ENCODE measurements around the gene ZDHHC1.

ZDHHC1 gene

DNA sequence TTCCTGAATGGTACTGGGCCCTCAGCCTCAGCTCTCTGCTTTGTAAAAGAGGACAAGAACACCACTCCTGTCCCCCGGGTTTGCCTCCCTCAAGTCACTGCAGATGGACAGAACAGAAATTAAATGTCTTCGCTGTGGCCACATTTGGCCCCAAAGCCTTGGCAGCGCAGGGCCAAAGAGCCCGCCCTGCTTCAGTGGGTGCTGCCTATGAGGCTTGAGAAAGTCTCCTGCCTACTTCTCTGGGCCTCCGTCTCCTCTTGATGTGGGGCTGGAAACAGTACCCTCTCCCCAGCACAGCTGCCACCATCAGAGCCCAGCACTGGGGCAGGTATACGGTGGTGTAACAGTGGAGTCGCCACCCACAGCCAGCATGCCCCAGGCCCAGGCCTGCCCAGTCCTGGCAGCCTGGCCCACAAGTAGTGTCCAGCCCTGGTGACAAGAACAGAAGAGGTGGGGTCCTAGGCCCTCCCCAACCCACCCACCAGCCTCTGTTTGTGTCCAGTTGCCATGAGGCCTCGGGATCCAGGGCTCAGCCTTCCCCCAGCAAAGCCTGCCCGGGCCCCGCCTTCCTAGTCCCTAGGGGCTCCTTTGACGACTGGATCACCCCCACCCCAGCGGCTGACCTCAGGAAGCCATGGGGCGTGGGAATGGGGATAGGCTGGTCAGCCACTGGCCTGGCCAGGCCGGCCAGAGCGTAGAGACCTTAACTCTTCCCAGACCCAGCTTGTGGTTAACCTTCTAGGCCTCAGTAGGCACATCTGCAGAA is 19.1 kb downstream of the ZDHHC1 start:
- H3K4me3 ChIP-seq (ENCODE audit: control insufficient read depth, low read depth, low read length): no peak overlapping the region
- TF ChIP-seq, protein P1, sequence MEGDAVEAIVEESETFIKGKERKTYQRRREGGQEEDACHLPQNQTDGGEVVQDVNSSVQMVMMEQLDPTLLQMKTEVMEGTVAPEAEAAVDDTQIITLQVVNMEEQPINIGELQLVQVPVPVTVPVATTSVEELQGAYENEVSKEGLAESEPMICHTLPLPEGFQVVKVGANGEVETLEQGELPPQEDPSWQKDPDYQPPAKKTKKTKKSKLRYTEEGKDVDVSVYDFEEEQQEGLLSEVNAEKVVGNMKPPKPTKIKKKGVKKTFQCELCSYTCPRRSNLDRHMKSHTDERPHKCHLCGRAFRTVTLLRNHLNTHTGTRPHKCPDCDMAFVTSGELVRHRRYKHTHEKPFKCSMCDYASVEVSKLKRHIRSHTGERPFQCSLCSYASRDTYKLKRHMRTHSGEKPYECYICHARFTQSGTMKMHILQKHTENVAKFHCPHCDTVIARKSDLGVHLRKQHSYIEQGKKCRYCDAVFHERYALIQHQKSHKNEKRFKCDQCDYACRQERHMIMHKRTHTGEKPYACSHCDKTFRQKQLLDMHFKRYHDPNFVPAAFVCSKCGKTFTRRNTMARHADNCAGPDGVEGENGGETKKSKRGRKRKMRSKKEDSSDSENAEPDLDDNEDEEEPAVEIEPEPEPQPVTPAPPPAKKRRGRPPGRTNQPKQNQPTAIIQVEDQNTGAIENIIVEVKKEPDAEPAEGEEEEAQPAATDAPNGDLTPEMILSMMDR (IDR thresholded peaks at IDR 0.05; ENCODE audit: control insufficient read depth, insufficient read depth, low read depth, low read length, missing control alignments): no peak
- no peak for DNase-seq (ENCODE audit: low read depth)

DNA sequence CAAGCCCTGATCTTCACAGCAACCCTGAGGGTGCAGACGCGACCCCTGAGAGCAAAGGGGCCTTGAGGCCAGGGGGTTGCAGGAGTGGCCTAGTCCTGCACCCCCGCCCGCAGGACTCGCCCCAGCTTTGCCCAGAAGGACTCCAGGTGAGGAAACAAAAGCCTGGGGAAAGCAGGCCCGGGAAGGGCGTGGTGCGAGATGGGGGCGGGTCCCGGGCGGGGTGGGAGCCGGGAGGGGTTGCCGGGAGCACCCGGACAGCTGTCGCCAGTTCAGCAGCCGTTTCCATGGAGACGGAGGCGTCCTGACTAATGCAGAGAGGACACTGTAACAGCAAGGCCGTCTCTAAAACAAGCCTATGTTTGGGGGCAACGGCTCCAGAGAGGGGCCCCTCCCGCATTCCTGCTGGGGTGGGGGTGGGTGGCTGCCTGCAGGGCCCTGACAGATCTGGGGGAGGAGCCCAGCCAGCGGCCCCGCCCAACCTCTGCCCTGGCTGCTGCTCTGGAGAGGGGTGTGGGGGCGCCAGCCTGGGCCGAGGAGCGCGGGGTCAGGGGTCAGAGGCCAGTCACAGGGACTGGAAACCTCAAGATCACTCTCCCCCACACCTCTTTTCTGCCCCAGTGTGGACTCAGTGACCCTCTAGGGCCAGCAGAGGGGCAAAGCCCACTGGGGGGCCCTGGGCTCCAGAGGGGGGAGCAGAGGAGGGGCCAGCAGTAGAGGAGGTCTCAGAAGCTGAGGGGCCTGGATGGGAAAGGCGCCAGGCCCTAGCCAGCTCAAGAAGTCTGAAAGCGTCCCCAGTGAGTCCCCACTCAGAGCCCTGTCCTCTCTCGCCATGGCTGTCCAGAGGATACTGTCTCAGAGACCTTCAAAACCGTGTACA is 19.9 kb downstream of the ZDHHC1 start:
- no peak for DNase-seq (ENCODE audit: low read depth)
- no peak overlapping the region for H3K4me3 ChIP-seq (ENCODE audit: control insufficient read depth, low read depth, low read length)

DNA sequence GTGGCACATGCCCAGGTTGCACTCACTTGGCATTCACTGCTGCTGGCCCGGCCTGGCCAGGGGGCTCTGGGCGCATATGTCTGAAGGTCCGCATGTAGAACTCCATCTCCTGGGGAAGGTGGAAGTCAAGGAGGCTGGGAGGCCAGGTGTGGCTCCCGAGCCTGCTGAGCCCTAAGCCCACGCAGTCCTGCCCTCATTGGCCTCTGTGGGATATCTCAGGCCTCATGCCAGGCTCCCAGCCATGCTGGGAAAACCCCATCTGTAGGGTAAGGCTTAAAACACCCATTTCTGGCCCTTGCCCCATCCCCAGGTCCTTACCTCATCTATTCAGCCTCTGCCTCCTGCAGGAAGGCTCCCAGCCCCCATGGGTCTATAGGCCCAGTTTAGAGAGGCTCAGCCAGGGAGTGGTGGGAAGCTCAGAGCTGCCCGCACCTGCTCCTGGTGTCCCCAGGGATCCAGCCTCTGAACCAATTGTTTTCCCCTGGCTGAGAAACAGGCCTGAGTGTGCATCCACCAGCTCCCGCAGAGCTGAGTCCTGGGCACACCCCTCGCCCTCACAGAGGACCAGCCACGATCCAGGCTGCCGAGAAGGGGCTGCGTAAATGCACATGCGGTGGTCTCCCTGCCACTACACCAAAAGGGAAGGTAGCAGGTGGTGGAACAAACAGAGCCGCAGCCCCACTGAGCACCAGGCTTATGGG is 20.7 kb downstream of the ZDHHC1 start:
- TF ChIP-seq, protein P1 (IDR thresholded peaks at IDR 0.05; ENCODE audit: control insufficient read depth, insufficient read depth, low read depth, low read length, missing control alignments): no peak

More for the DNA sequence above, 19.9 kb downstream of the ZDHHC1 start:
- TF ChIP-seq, protein P1 (IDR thresholded peaks at IDR 0.05; ENCODE audit: control insufficient read depth, insufficient read depth, low read depth, low read length, missing control alignments): no peak

DNA sequence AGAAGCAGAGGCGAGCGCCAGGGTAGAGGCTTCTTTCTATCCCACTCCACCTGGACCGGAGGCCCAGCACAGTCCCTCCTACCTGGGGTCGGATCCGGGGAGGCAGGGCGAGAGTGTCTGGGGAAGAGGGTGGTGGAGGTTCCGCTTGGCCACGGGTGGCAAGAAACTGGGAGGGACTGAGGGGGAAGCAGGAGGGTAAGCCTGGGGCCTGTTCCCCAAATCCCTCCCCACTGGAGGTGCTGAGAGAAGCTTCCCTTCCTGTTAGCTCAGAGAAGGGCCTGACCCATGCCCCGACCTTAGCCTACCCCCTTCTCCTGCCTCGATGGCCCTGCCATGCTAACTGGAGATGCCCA is 21.2 kb downstream of the ZDHHC1 start:
- TF ChIP-seq, protein P1 (IDR thresholded peaks at IDR 0.05; ENCODE audit: control insufficient read depth, insufficient read depth, low read depth, low read length, missing control alignments): no peak
- DNase-seq (ENCODE audit: low read depth): no peak
- H3K4me3 ChIP-seq (ENCODE audit: control insufficient read depth, low read depth, low read length): no peak overlapping the region

More for the DNA sequence above, 20.7 kb downstream of the ZDHHC1 start:
- no peak for DNase-seq (ENCODE audit: low read depth)
- no peak overlapping the region for H3K4me3 ChIP-seq (ENCODE audit: control insufficient read depth, low read depth, low read length)

GRCh38 chr16:67394155-67395104 is 21.8 kb downstream of the ZDHHC1 start:
- no peak for DNase-seq (ENCODE audit: low read depth)
- TF ChIP-seq, protein P1 (IDR thresholded peaks at IDR 0.05; ENCODE audit: control insufficient read depth, insufficient read depth, low read depth, low read length, missing control alignments): no peak
- H3K4me3 ChIP-seq (ENCODE audit: control insufficient read depth, low read depth, low read length): no peak overlapping the region

Measured in AG09309 (cell line).